GM23248 (cell line): ENCODE data around the gene ZNF738. TPM values are rescaled to one million over a fixed set of nuclear protein-coding genes. Genes with fewer than 3 reads are reported as not detected.
"Not testable (repeated sequence)": the region's sequence is repeated elsewhere in the genome, so short reads cannot be mapped to it uniquely, and the experiment has no call there.

Source experiments
- DNase-seq: peaks from one replicate; pipeline ENCODE4 v3.0.0-alpha.2; 2015
- H2AFZ ChIP-seq: fragments of 200-600 bp; sonication (generic); 2 replicates; pipeline ENCODE4 v1.6.1; 2016; ENCODE audit warnings: antibody characterized with exemption
- H3F3A ChIP-seq: fragments of 200-600 bp; sonication (generic); 2 replicates; pipeline ENCODE4 v1.6.1; 2016; ENCODE audit warnings: mild to moderate bottlenecking, antibody characterized with exemption, mixed run types; ENCODE audit not compliant: insufficient read depth
- H3K27ac ChIP-seq: fragments of 200-600 bp; sonication (generic); 2 replicates; pipeline ENCODE4 v1.5.1; 2016; ENCODE audit warnings: mild to moderate bottlenecking
- H3K27me3 ChIP-seq: fragments of 200-600 bp; sonication (generic); replicated peaks from 2 replicates; pipeline ENCODE4 v1.6.1; 2016; ENCODE audit warnings: mild to moderate bottlenecking; ENCODE audit not compliant: insufficient read depth
- H3K36me3 ChIP-seq: fragments of 200-600 bp; sonication (generic); 2 replicates; pipeline ENCODE4 v1.6.1; 2016; ENCODE audit warnings: low read depth, mild to moderate bottlenecking
- H3K4me1 ChIP-seq: fragments of 200-600 bp; sonication (generic); 2 replicates; pipeline ENCODE4 v1.6.1; 2016; ENCODE audit warnings: mild to moderate bottlenecking; ENCODE audit not compliant: insufficient read depth
- H3K4me2 ChIP-seq: fragments of 200-600 bp; sonication (generic); one replicate; pipeline ENCODE4 v1.6.1; 2016; ENCODE audit warnings: mild to moderate bottlenecking; ENCODE audit not compliant: unreplicated experiment
- H3K4me3 ChIP-seq: fragments of 200-600 bp; sonication (generic); 2 replicates; pipeline ENCODE4 v1.5.1; 2016; ENCODE audit warnings: mild to moderate bottlenecking
- H3K79me2 ChIP-seq: fragments of 200-600 bp; sonication (generic); 2 replicates; pipeline ENCODE4 v1.6.1; 2016; ENCODE audit warnings: mild to moderate bottlenecking; ENCODE audit not compliant: insufficient read depth
- H3K9ac ChIP-seq: fragments of 200-600 bp; sonication (generic); 2 replicates; pipeline ENCODE4 v1.6.1; 2016; ENCODE audit warnings: mild to moderate bottlenecking
- H3K9me2 ChIP-seq: fragments of 200-600 bp; sonication (generic); 2 replicates; pipeline ENCODE4 v1.6.1; 2016; ENCODE audit warnings: mixed run types, mild to moderate bottlenecking, moderate library complexity; ENCODE audit not compliant: insufficient read depth
- H3K9me3 ChIP-seq: fragments of 200-600 bp; sonication (generic); one replicate; pipeline ENCODE4 v1.6.1; 2017; ENCODE audit warnings: low read depth
- H4K20me1 ChIP-seq: fragments of 200-600 bp; sonication (generic); 2 replicates; pipeline ENCODE4 v1.6.0; 2016; ENCODE audit not compliant: insufficient read depth
- EZH2 ChIP-seq: fragments of 200-600 bp; sonication (generic); IDR thresholded peaks from 2 replicates; pipeline ENCODE4 v1.6.1; 2018; ENCODE audit warnings: antibody characterized with exemption, mild to moderate bottlenecking; ENCODE audit not compliant: insufficient read depth, poor library complexity, severe bottlenecking
- EZH2phosphoT487 ChIP-seq: fragments of 200-600 bp; sonication (generic); IDR thresholded peaks from 2 replicates; pipeline ENCODE4 v1.6.1; 2018; ENCODE audit warnings: antibody characterized with exemption, moderate library complexity, mild to moderate bottlenecking, low read depth; ENCODE audit not compliant: insufficient read depth
- WGBS, 2 experiments: methylation state at CpG; one replicate each; pipeline ENCODE4 v1.1.6; 2015 to 2017; ENCODE audit warnings: low lambda C conversion rate in 2 of 2, low coverage in 1 of 2; ENCODE audit errors: missing lambda C conversion rate in 2 of 2; 5-methylcytosine and 5-hydroxymethylcytosine counted together
- in situ Hi-C: fragments of 300-500 bp; cut with MboI; formaldehyde crosslinking; loops from 2 replicates; pipeline ENCODE4 v1.15.0; 2020
- polyA plus RNA-seq: library from polyadenylated mRNA; unstranded; fragments of >200 nt; fragmentation: Nextera tagmentation; extraction: Ambion mirVana; gene quantifications from 2 replicates; pipeline ENCODE4 v1.2.1, GENCODE V29; 2016
- total RNA-seq: library from RNA; depleted of rRNA; stranded (reverse); fragments of >200 nt; shearing (Covaris generic); gene quantifications from 2 replicates; pipeline ENCODE4 v1.2.3, GENCODE V29; 2014

The ZNF738 gene
- total and polyA plus RNA-seq, 2 experiments from 2014 or later, result 4.9 to 6.7 TPM

- Histone ChIP-seq H3F3A (peaks cover 28% of the 10 kb centered on the region), H3K27me3 (no peaks in the 10 kb centered on the region), H3K9ac (no peak overlapping the region), H2AFZ (no peak overlapping the region), H3K4me3 (no peak overlapping the region), H3K4me2 (no peak overlapping the region), H3K9me2 (no peaks in the 10 kb centered on the region), H3K4me1 (peaks cover 33% of the 10 kb centered on the region), H4K20me1 (no peaks in the 10 kb centered on the region), H3K36me3 (0 out of 2 replicates have a peak, but pooled peaks cover 4% of the 10 kb centered on the region), H3K27ac (no peak overlapping the region), H3K9me3 (peaks cover 2% of the 10 kb centered on the region), H3K79me2 (peaks cover 74% of the 10 kb centered on the region)
- DNase-seq, result no peak
- 85 to 88% methylated on average over 2 of the region's 2 CpGs for WGBS, 2 experiments
- no peak for TF ChIP-seq EZH2phosphoT487
- TF ChIP-seq EZH2, result no peak
- in situ Hi-C loops, result no loop called here
These were observed 32.6 kb upstream of the ZNF738 start for GRCh38 chr19:21326169-21326568.

- Histone ChIP-seq H3K9ac (peak overlapping the region; percentile 100), H3K9me2 (no peaks in the 10 kb centered on the region), H2AFZ (peak overlapping the region; percentile 92), H3K4me2 (peak overlapping the region; percentile 98), H4K20me1 (no peaks in the 10 kb centered on the region), H3K4me1 (peaks cover 12% of the 10 kb centered on the region), H3K4me3 (peak overlapping the region; percentile 96), H3K27me3 (no peaks in the 10 kb centered on the region), H3K36me3 (0 out of 2 replicates have a peak, but pooled peaks cover 4% of the 10 kb centered on the region), H3K27ac (peak overlapping the region; percentile 99), H3F3A (peaks cover 11% of the 10 kb centered on the region; the same call in 1 of the 2 replicates), H3K9me3 (peaks cover 2% of the 10 kb centered on the region), H3K79me2 (peaks cover 54% of the 10 kb centered on the region)
- TF ChIP-seq EZH2phosphoT487, result no peak
- TF ChIP-seq EZH2, result no peak
- WGBS, 2 experiments, result 3 to 6% methylated on average over 6 of the region's 6 CpGs
- in situ Hi-C loops, result no loop called here
- DNase-seq, result no peak
These were observed 30.4 kb upstream of the ZNF738 start for GRCh38 chr19:21328406-21328805.

GRCh38 chr19:21328885-21329605 is 29.8 kb upstream of the ZNF738 start, which contains the start of gene ZNF708:
TSS of gene ZNF708 (minus strand) at chr19:21329410. CDS start at chr19:21329212, 198 bp downstream.
- peak within 1 kb of the TSS; percentile 99 for H3K27ac ChIP-seq
- H3K36me3 ChIP-seq, result 0 out of 2 replicates have a peak, but pooled peaks cover 4% of the 10 kb centered on the region
- peaks cover 2% of the 10 kb centered on the region for H3K9me3 ChIP-seq
- in situ Hi-C loops, result no loop called here
- no peaks in the 10 kb centered on the region for H3K9me2 ChIP-seq
- peak; percentile 95 for DNase-seq
- H4K20me1 ChIP-seq, result no peaks in the 10 kb centered on the region
- peak within 1 kb of the TSS; percentile 92 for H2AFZ ChIP-seq
- H3F3A ChIP-seq, result 0 out of 2 replicates have a peak, but pooled peaks cover 10% of the 10 kb centered on the region
- H3K4me2 ChIP-seq, result peak within 1 kb of the TSS; percentile 98
- peak within 1 kb of the TSS; percentile 100 for H3K9ac ChIP-seq
- peaks cover 48% of the 10 kb centered on the region for H3K79me2 ChIP-seq
- H3K27me3 ChIP-seq, result no peaks in the 10 kb centered on the region
- WGBS, 2 experiments, result 0% methylated on average over 28 to 30 of the region's 32 CpGs
- TF ChIP-seq EZH2phosphoT487 (no peak), EZH2 (no peak)
- H3K4me1 ChIP-seq, result peaks cover 10% of the 10 kb centered on the region
- H3K4me3 ChIP-seq, result peak within 1 kb of the TSS; percentile 96

DNA sequence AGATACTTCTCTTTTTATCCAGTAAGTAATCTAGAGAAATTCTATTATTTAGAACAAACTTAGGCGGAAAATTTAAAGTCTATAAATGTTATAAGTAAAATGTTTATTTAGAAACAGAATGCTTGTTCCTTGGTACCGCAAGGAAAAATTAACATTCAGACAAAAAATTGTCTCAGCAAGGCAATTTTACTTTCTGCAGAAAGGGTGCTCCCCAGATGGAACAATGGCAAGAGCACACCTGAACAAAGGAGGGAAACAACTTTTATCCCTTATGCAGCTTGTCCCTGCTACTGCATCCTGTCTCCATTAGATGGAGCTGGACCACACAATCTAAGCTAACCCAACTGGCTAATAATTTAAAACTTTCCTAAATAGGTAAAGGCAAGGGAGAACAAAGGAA is 23.1 kb upstream of the ZNF738 start:
- Histone ChIP-seq H3K79me2 (no peaks in the 10 kb centered on the region), H3K9ac (no peak overlapping the region), H3K27ac (no peak overlapping the region), H3F3A (no peaks in the 10 kb centered on the region), H3K4me1 (no peaks in the 10 kb centered on the region), H4K20me1 (no peaks in the 10 kb centered on the region), H3K36me3 (no peaks in the 10 kb centered on the region), H3K4me3 (no peak overlapping the region), H3K9me2 (no peaks in the 10 kb centered on the region), H2AFZ (no peak overlapping the region), H3K4me2 (no peak overlapping the region), H3K27me3 (no peaks in the 10 kb centered on the region), H3K9me3 (no peaks in the 10 kb centered on the region)
- in situ Hi-C loops, result no loop called here
- no peak for DNase-seq
- no peak for TF ChIP-seq EZH2
- TF ChIP-seq EZH2phosphoT487, result no peak
- WGBS, 2 experiments, result 60 to 64% methylated on average over 2 of the region's 2 CpGs

- in situ Hi-C loops, result not testable (repeated sequence)
These were observed 14.0 kb upstream of the ZNF738 start for GRCh38 chr19:21344841-21345240.

More at GRCh38 chr19:21344841-21345240, 14.0 kb upstream of the ZNF738 start:
- not testable (repeated sequence) for H3K36me3 ChIP-seq, H3K4me2 ChIP-seq, H3K9me2 ChIP-seq, H3F3A ChIP-seq, H3K4me3 ChIP-seq, H2AFZ ChIP-seq, H3K27me3 ChIP-seq, H3K4me1 ChIP-seq, H3K79me2 ChIP-seq, DNase-seq, H4K20me1 ChIP-seq, H3K9ac ChIP-seq, H3K9me3 ChIP-seq, H3K27ac ChIP-seq
- WGBS, 2 experiments, result 51 to 52% methylated on average over 2 of the region's 2 CpGs
